ENCODE measurements around the gene LYRM9.
"Not testable (repeated sequence)": the region's sequence is repeated elsewhere in the genome, so short reads cannot be mapped to it uniquely, and the experiment has no call there.

LYRM9 gene

GRCh38 chr17:27839571-27840405, 53.4 kb downstream of the LYRM9 start:
- DNase-seq (ENCODE audit: low spot score), result not testable (repeated sequence)

- DNase-seq (ENCODE audit: low spot score), result not testable (repeated sequence)
Measured at GRCh38 chr17:27838607-27839006, 54.6 kb downstream of the LYRM9 start.

- DNase-seq (ENCODE audit: low spot score), result not testable (repeated sequence)
Measured at GRCh38 chr17:27837769-27838168, 55.4 kb downstream of the LYRM9 start.

GRCh38 chr17:27836651-27837050, 56.5 kb downstream of the LYRM9 start:
- DNase-seq (ENCODE audit: low spot score), result no peak

- no peak for DNase-seq (ENCODE audit: low spot score)
Measured at GRCh38 chr17:27834571-27834970, 58.6 kb downstream of the LYRM9 start.

- no peak for DNase-seq (ENCODE audit: low spot score)
Measured at GRCh38 chr17:27832831-27833230, 60.3 kb downstream of the LYRM9 start.

- not testable (repeated sequence) for DNase-seq (ENCODE audit: low spot score)
Measured at GRCh38 chr17:27829888-27830287, 63.3 kb downstream of the LYRM9 start.

GRCh38 chr17:27829143-27829711, 63.9 kb downstream of the LYRM9 start:
- not testable (repeated sequence) for DNase-seq (ENCODE audit: low spot score)
